OCI-LY7 (cell line): ENCODE data around the gene CBX2. TPM values are rescaled to one million over a fixed set of nuclear protein-coding genes. Genes with fewer than 3 reads are reported as not detected.
A peak's percentile ranks its signal among the peaks of the same experiment; 100 is the strongest.

Source experiments
- BruUV-seq: library from RNA; stranded (reverse); fragments of 400-500 nt; replicated peaks from 2 replicates; lab custom pipeline; 2021; lab: Mats Ljungman, UMichigan
- CTCF ChIA-PET: fragments of 300-600 bp; sonication (Branson Sonifier 250); formaldehyde crosslinking; loops from one replicate; lab custom pipeline; 2022; ENCODE audit warnings: antibody characterized with exemption; ENCODE audit not compliant: unreplicated experiment; lab: Charles Lee
- POLR2A ChIA-PET: fragments of 300-600 bp; sonication (Branson Sonifier 250); formaldehyde crosslinking; loops from one replicate; lab custom pipeline; 2022; ENCODE audit warnings: antibody characterized with exemption; lab: Charles Lee
- DNase-seq: peaks from one replicate; pipeline ENCODE4 v3.0.0-alpha.2; 2015; ENCODE audit warnings: low spot score
- H2AFZ ChIP-seq: fragments of 200-600 bp; sonication (generic), shearing (Covaris generic); 2 replicates; pipeline ENCODE4 v1.6.1; 2014; ENCODE audit warnings: mild to moderate bottlenecking, antibody characterized with exemption, low read length, moderate library complexity
- H3K27ac ChIP-seq: fragments of 200-600 bp; sonication (generic); 2 replicates; pipeline ENCODE4 v1.5.1; 2014; ENCODE audit warnings: mixed run types, low read depth, mild to moderate bottlenecking, moderate library complexity, low read length, inconsistent platforms; ENCODE audit not compliant: poor library complexity, severe bottlenecking
- H3K36me3 ChIP-seq: fragments of 200-600 bp; sonication (generic); 2 replicates; pipeline ENCODE4 v1.6.1; 2014; ENCODE audit warnings: mild to moderate bottlenecking, antibody characterized with exemption, low read length, moderate library complexity, mixed read lengths; ENCODE audit not compliant: insufficient read depth
- H3K4me1 ChIP-seq: fragments of 200-600 bp; sonication (generic); 2 replicates; pipeline ENCODE4 v1.5.1; 2014; ENCODE audit warnings: mild to moderate bottlenecking, low read length; ENCODE audit not compliant: insufficient read depth, poor library complexity, severe bottlenecking
- H3K4me2 ChIP-seq: fragments of 200-600 bp; sonication (generic); 2 replicates; pipeline ENCODE4 v1.6.1; 2014; ENCODE audit warnings: mild to moderate bottlenecking, low read length
- H3K4me3 ChIP-seq: fragments of 200-600 bp; sonication (generic); 2 replicates; pipeline ENCODE4 v1.5.1; 2014; ENCODE audit warnings: mild to moderate bottlenecking, low read depth, low read length; ENCODE audit not compliant: poor library complexity, severe bottlenecking
- H3K79me2 ChIP-seq: fragments of 200-600 bp; sonication (generic); 2 replicates; pipeline ENCODE4 v1.6.1; 2016; ENCODE audit warnings: low read depth, mild to moderate bottlenecking, low read length, moderate library complexity, mixed read lengths; ENCODE audit not compliant: insufficient read depth
- H3K9me2 ChIP-seq: fragments of 200-600 bp; sonication (generic); 2 replicates; pipeline ENCODE4 v1.6.1; 2016; ENCODE audit warnings: mild to moderate bottlenecking, low read length, mixed read lengths; ENCODE audit not compliant: insufficient read depth
- H3K9me3 ChIP-seq: fragments of 200-600 bp; sonication (generic); 2 replicates; pipeline ENCODE4 v1.6.1; 2014; ENCODE audit warnings: mild to moderate bottlenecking, mixed run types, low read length, mixed read lengths
- H4K20me1 ChIP-seq: fragments of 200-600 bp; sonication (generic); 2 replicates; pipeline ENCODE4 v1.6.1; 2014; ENCODE audit warnings: mild to moderate bottlenecking, antibody characterized with exemption, low read length, moderate library complexity, mixed read lengths; ENCODE audit not compliant: insufficient read depth
- CTCF ChIP-seq: fragments of 200-600 bp; sonication (generic); conservative IDR thresholded peaks from 2 replicates; pipeline ENCODE4 v1.5.1; 2014; ENCODE audit warnings: mild to moderate bottlenecking, antibody characterized with exemption, low read length, moderate library complexity, mixed read lengths
- EZH2phosphoT487 ChIP-seq: fragments of 200-600 bp; sonication (generic); IDR thresholded peaks from 2 replicates; pipeline ENCODE4 v1.6.1; 2018; ENCODE audit warnings: low read depth, borderline replicate concordance, mild to moderate bottlenecking, mixed run types, antibody characterized with exemption, low read length, moderate library complexity, mixed read lengths
- intact Hi-C: fragments of 100-400 bp; cut with micrococcal nuclease; formaldehyde crosslinking; loops from one replicate; pipeline ENCODE4 v1.10.0; 2022; ENCODE audit not compliant: unreplicated experiment
- total RNA-seq, 2 experiments: library from RNA; depleted of rRNA in 1 of 2; stranded (reverse); fragments of >200 nt in 1 of 2; shearing (Covaris generic) in 1 of 2; gene quantifications; 2 replicates each; pipeline ENCODE4 v1.2.3, GENCODE V29; 2014 to 2022

CBX2 gene
- total RNA-seq, 2 experiments from 2014 or later = 27.9 to 29.9 TPM

- intact Hi-C loops = loop anchor here (2.0 to 5.0 kb wide), 2 partner anchors 18 to 37 kb away; partner anchors contain the start of gene CBX8
- H3K9me2 ChIP-seq = no peaks in the 10 kb centered on the region
- ChIA-PET CTCF (no interaction called here), POLR2A (interaction anchor here (0.6 to 1.7 kb wide), 3 partner anchors 34 to 1458 kb away, joined by 3 to 4 read pairs (median 3); no protein-coding TSS in a partner anchor)
- TF ChIP-seq CTCF (no peak), EZH2phosphoT487 (no peak)
- no peaks in the 10 kb centered on the region for H3K9me3 ChIP-seq
- H3K36me3 ChIP-seq = peaks cover 14% of the 10 kb centered on the region
- peak overlapping the region; percentile 96 for H3K4me2 ChIP-seq
- H4K20me1 ChIP-seq = peaks cover 10% of the 10 kb centered on the region; the same call in 1 of the 2 replicates
- H3K79me2 ChIP-seq = no peaks in the 10 kb centered on the region
- BruUV-seq = no TSS peak
- peaks cover 37% of the 10 kb centered on the region for H3K4me1 ChIP-seq
- H3K27ac ChIP-seq = no peak overlapping the region
- no peak for DNase-seq
- H2AFZ ChIP-seq = peak overlapping the region; percentile 77; the same call in 1 of the 2 replicates
- H3K4me3 ChIP-seq = peak overlapping the region; percentile 95
These were observed 1.2 kb downstream of the CBX2 start for GRCh38 chr17:79779084-79779529.

- Histone ChIP-seq H3K9me3 (no peaks in the 10 kb centered on the region), H3K4me1 (peaks cover 37% of the 10 kb centered on the region), H3K27ac (no peak overlapping the region), H3K4me2 (peak overlapping the region; percentile 96), H2AFZ (no peak overlapping the region), H3K36me3 (peaks cover 18% of the 10 kb centered on the region), H3K4me3 (peak overlapping the region; percentile 95), H3K9me2 (no peaks in the 10 kb centered on the region), H4K20me1 (peaks cover 10% of the 10 kb centered on the region; the same call in 1 of the 2 replicates), H3K79me2 (no peaks in the 10 kb centered on the region)
- TF ChIP-seq CTCF (no peak), EZH2phosphoT487 (no peak)
- POLR2A ChIA-PET = interaction anchor here (1.7 kb wide), 1 partner anchor 39 kb away, joined by 4 read pairs; no protein-coding TSS in a partner anchor
- CTCF ChIA-PET = no interaction called here
- BruUV-seq = no TSS peak
- intact Hi-C loops = loop anchor here (2.0 to 5.0 kb wide), 2 partner anchors 17 to 38 kb away; partner anchors contain the start of gene CBX8
- no peak for DNase-seq
These were observed 1.9 kb downstream of the CBX2 start for GRCh38 chr17:79779661-79780365.
